HUES48 (cell line): ENCODE measurements around the gene RHOV.
A peak's percentile ranks its signal among the peaks of the same experiment; 100 is the strongest.

ENCODE experiments used
- H3K27ac ChIP-seq: one replicate; pipeline ENCODE4 v1.7.0; 2013; ENCODE audit warnings: low read depth, low read length, inconsistent platforms
- H3K27me3 ChIP-seq: 2 replicates; pipeline ENCODE4 v1.6.1; 2013; ENCODE audit warnings: mild to moderate bottlenecking, low read length; ENCODE audit not compliant: control insufficient read depth, insufficient read depth
- H3K36me3 ChIP-seq: 2 replicates; pipeline ENCODE4 v1.6.1; 2013; ENCODE audit warnings: low read length; ENCODE audit not compliant: control insufficient read depth, insufficient read depth
- H3K4me1 ChIP-seq: 2 replicates; pipeline ENCODE4 v1.6.1; 2013; ENCODE audit warnings: mild to moderate bottlenecking, low read length; ENCODE audit not compliant: control insufficient read depth, insufficient read depth
- H3K4me3 ChIP-seq: 2 replicates; pipeline ENCODE4 v1.5.1; 2013; ENCODE audit warnings: mild to moderate bottlenecking, low read depth, low read length
- H3K9ac ChIP-seq: 2 replicates; pipeline ENCODE4 v1.6.1; 2013; ENCODE audit warnings: mild to moderate bottlenecking, low read depth, low read length, moderate library complexity
- H3K9me3 ChIP-seq: 2 replicates; pipeline ENCODE4 v1.6.1; 2013; ENCODE audit warnings: low read length; ENCODE audit not compliant: control insufficient read depth, insufficient read depth

RHOV gene

GRCh38 chr15:40891138-40891537 lies 17.1 kb upstream of the RHOV start:
- Histone ChIP-seq H3K9me3 (no peaks in the 10 kb centered on the region), H3K27me3 (peaks cover 5% of the 10 kb centered on the region), H3K4me1 (peaks cover 10% of the 10 kb centered on the region), H3K27ac (no peak overlapping the region), H3K4me3 (no peak overlapping the region), H3K36me3 (peaks cover 6% of the 10 kb centered on the region), H3K9ac (no peak overlapping the region)

- H3K36me3 ChIP-seq, result no peaks in the 10 kb centered on the region
- H3K4me1 ChIP-seq, result peaks cover 5% of the 10 kb centered on the region; the same call in 1 of the 2 replicates
- H3K27ac ChIP-seq, result no peak overlapping the region
- no peaks in the 10 kb centered on the region for H3K9me3 ChIP-seq
- H3K27me3 ChIP-seq, result peaks cover 5% of the 10 kb centered on the region
- H3K9ac ChIP-seq, result no peak overlapping the region
- H3K4me3 ChIP-seq, result no peak overlapping the region
Observed at GRCh38 chr15:40889112-40889511, 15.1 kb upstream of the RHOV start.

GRCh38 chr15:40886586-40886985 lies 12.6 kb upstream of the RHOV start:
- Histone ChIP-seq H3K4me1 (no peaks in the 10 kb centered on the region), H3K36me3 (no peaks in the 10 kb centered on the region), H3K9ac (no peak overlapping the region), H3K27me3 (no peaks in the 10 kb centered on the region), H3K27ac (no peak overlapping the region), H3K4me3 (no peak overlapping the region), H3K9me3 (no peaks in the 10 kb centered on the region)

- H3K4me1 ChIP-seq, result no peaks in the 10 kb centered on the region
- H3K36me3 ChIP-seq, result no peaks in the 10 kb centered on the region
- no peaks in the 10 kb centered on the region for H3K9me3 ChIP-seq
- H3K27me3 ChIP-seq, result no peaks in the 10 kb centered on the region
- H3K27ac ChIP-seq, result no peak overlapping the region
- no peak overlapping the region for H3K9ac ChIP-seq
- no peak overlapping the region for H3K4me3 ChIP-seq
Observed at GRCh38 chr15:40881351-40881750, 7.3 kb upstream of the RHOV start.

DNA sequence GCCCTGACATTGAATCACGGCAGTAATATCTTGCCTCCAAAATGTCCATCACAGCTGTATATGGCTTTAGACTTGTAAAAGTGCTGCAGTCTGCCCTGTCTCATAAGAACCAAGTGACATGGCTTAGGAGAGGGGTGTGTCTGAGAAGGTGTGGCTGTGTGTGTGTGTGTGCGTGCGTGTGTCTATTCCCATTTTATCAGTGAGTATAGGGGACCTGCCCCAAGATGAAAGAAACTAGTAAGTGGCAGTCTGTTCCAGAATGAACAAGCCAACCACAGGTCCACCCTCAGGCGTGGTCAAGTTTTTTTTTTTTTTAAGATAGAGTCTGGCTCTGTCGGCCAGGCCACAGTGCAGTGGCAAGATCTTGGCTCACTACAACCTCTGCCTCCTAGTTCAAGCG lies 5.6 kb upstream of the RHOV start:
- H3K36me3 ChIP-seq, result no peaks in the 10 kb centered on the region
- H3K27me3 ChIP-seq, result no peaks in the 10 kb centered on the region
- no peaks in the 10 kb centered on the region for H3K9me3 ChIP-seq
- no peak overlapping the region for H3K4me3 ChIP-seq
- no peak overlapping the region for H3K9ac ChIP-seq
- H3K27ac ChIP-seq, result no peak overlapping the region
- no peaks in the 10 kb centered on the region; the same call in 1 of the 2 replicates for H3K4me1 ChIP-seq

DNA sequence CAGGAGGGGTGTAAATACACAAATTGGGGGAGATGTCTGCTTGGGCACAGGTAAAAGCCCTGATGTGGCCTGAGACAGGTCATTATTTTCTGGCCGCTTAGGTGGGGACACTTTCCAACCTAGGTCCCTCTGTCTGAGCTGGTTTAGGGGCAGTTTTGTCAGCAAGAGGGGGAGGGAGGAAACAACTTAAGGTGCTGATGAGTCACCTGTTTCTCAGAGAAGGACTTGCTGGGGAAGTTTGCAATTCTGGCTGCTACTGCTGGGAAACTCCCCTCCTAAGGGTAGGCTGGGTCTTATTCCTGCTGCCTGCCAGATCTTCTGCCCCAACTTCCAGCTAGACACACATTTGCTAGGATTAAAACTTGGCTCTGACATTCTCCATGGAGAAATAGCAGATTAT lies 4.8 kb upstream of the RHOV start:
- H3K9ac ChIP-seq, result no peak overlapping the region

DNA sequence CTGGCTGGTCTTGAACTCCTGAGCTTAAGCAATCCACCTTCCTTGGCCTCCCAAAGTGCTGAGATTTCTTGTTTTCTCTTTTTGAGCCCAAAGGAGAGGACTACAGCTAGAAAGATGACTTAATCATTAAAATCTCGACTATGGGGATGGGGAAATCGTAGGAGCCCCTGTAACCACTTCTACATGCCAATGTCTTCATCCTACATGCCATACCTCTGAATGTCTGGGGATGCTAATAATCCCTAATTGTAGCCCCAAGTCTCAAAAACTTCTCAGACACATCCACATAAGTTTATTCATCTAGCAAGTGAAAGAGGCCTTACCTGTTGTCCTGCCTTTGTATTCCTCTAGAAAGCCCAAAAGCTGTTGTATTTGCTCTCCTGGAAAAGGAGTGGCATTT lies 3.7 kb upstream of the RHOV start:
- H3K27ac ChIP-seq, result no peak overlapping the region
- no peak overlapping the region for H3K4me3 ChIP-seq
- H3K27me3 ChIP-seq, result no peaks in the 10 kb centered on the region
- no peak overlapping the region for H3K9ac ChIP-seq
- no peaks in the 10 kb centered on the region for H3K36me3 ChIP-seq
- no peaks in the 10 kb centered on the region for H3K9me3 ChIP-seq
- peaks cover 8% of the 10 kb centered on the region for H3K4me1 ChIP-seq

More for the DNA sequence above, 4.8 kb upstream of the RHOV start:
- Histone ChIP-seq H3K9me3 (no peaks in the 10 kb centered on the region), H3K4me3 (no peak overlapping the region), H3K4me1 (no peaks in the 10 kb centered on the region; the same call in 1 of the 2 replicates), H3K27ac (peak overlapping the region; percentile 57), H3K27me3 (no peaks in the 10 kb centered on the region), H3K36me3 (no peaks in the 10 kb centered on the region)

GRCh38 chr15:40875991-40876730 lies 2.1 kb upstream of the RHOV start:
- Histone ChIP-seq H3K9ac (no peak overlapping the region), H3K27me3 (no peaks in the 10 kb centered on the region), H3K4me3 (no peak overlapping the region), H3K9me3 (no peaks in the 10 kb centered on the region), H3K36me3 (no peaks in the 10 kb centered on the region), H3K27ac (no peak overlapping the region), H3K4me1 (peaks cover 21% of the 10 kb centered on the region)

- no peaks in the 10 kb centered on the region for H3K27me3 ChIP-seq
- no peak overlapping the region for H3K27ac ChIP-seq
- no peaks in the 10 kb centered on the region for H3K36me3 ChIP-seq
- H3K4me1 ChIP-seq, result peaks cover 21% of the 10 kb centered on the region
- H3K9me3 ChIP-seq, result no peaks in the 10 kb centered on the region
- H3K4me3 ChIP-seq, result peak overlapping the region; percentile 79
- H3K9ac ChIP-seq, result no peak overlapping the region
Observed at GRCh38 chr15:40872791-40873693, 992 bp downstream of the RHOV start.

- Histone ChIP-seq H3K36me3 (no peaks in the 10 kb centered on the region), H3K27me3 (no peaks in the 10 kb centered on the region), H3K27ac (peak overlapping the region; percentile 66), H3K4me1 (peaks cover 21% of the 10 kb centered on the region), H3K9ac (no peak overlapping the region), H3K4me3 (no peak overlapping the region), H3K9me3 (no peaks in the 10 kb centered on the region)
Observed at GRCh38 chr15:40871749-40872617, 2.1 kb downstream of the RHOV start.
